CD4-positive, alpha-beta T cell (primary cell): Measurements from ENCODE around the gene TMEM132D. TPM values are rescaled to one million over a fixed set of nuclear protein-coding genes. Genes with fewer than 3 reads are reported as not detected.

Experiments used
- ATAC-seq: fragments of 200-7000 bp; cut with Tn5 transposase; one replicate; pipeline ENCODE4 v1.10.0; 2022; ENCODE audit warnings: mild to moderate bottlenecking; ENCODE audit not compliant: poor library complexity
- CTCF ChIA-PET: fragments of 350-600 bp; sonication (Branson Sonifier 250); formaldehyde crosslinking; loops from one replicate; lab custom pipeline; 2021; ENCODE audit warnings: antibody characterized with exemption, inconsistent platforms; lab: Charles Lee
- POLR2A ChIA-PET: fragments of 350-600 bp; sonication (Branson Sonifier 250); formaldehyde crosslinking; loops from one replicate; lab custom pipeline; 2021; ENCODE audit warnings: antibody characterized with exemption, inconsistent platforms; lab: Charles Lee
- DNase-seq, 14 experiments: peaks; one replicate each; pipeline ENCODE4 v3.0.0-alpha.2; 2013 to 2020; ENCODE audit warnings: mixed read lengths in 2 of 14
- H3K27ac ChIP-seq, 2 donors: one replicate each; pipeline versions ENCODE4 v1.5.1 to v1.7.0; 2013; ENCODE audit warnings: low read length in 2 of 2, low read depth in 1 of 2, mild to moderate bottlenecking in 1 of 2
- H3K27me3 ChIP-seq, 2 experiments: 1 replicate in 1 of 2; 2 replicates in 1 of 2; pipeline versions ENCODE4 v1.6.1 to v1.7.0; 2013; ENCODE audit warnings: low read length in 2 of 2, control low read depth in 1 of 2, mild to moderate bottlenecking in 1 of 2, moderate library complexity in 1 of 2; ENCODE audit not compliant: insufficient read depth in 2 of 2, control insufficient read depth in 1 of 2
- H3K36me3 ChIP-seq: one replicate; pipeline ENCODE4 v1.6.1; 2013; ENCODE audit warnings: low read length, control low read depth; ENCODE audit not compliant: insufficient read depth
- H3K4me1 ChIP-seq: one replicate; pipeline ENCODE4 v1.6.1; 2013; ENCODE audit warnings: low read length, control low read depth; ENCODE audit not compliant: insufficient read depth
- H3K4me3 ChIP-seq: one replicate; pipeline ENCODE4 v1.5.1; 2013; ENCODE audit warnings: mild to moderate bottlenecking, low read length, moderate library complexity
- H3K9me3 ChIP-seq, 2 experiments: 1 replicate in 1 of 2; 2 replicates in 1 of 2; pipeline versions ENCODE4 v1.6.1 to v1.7.0; 2013; ENCODE audit warnings: low read length in 2 of 2, mild to moderate bottlenecking in 2 of 2, control low read depth in 1 of 2, moderate library complexity in 1 of 2; ENCODE audit not compliant: control insufficient read depth in 1 of 2, insufficient read depth in 1 of 2
- H3K27ac Mint-ChIP-seq: one replicate; pipeline ENCODE4 v1.8.0; 2020; ENCODE audit warnings: mixed read lengths
- H3K27me3 Mint-ChIP-seq: one replicate; pipeline ENCODE4 v1.8.0; 2021; ENCODE audit warnings: mixed read lengths
- H3K36me3 Mint-ChIP-seq: one replicate; pipeline ENCODE4 v1.8.0; 2021; ENCODE audit warnings: low read depth, mixed read lengths
- H3K4me1 Mint-ChIP-seq: one replicate; pipeline ENCODE4 v1.8.0; 2021; ENCODE audit warnings: low read depth, mixed read lengths
- H3K4me3 Mint-ChIP-seq: one replicate; pipeline ENCODE4 v1.8.0; 2020; ENCODE audit warnings: mild to moderate bottlenecking, mixed read lengths
- H3K9me3 Mint-ChIP-seq: one replicate; pipeline ENCODE4 v1.8.0; 2020; ENCODE audit warnings: mixed read lengths
- CTCF ChIP-seq: fragments of 200-600 bp; IDR thresholded peaks from one replicate; pipeline ENCODE4 v1.8.0; 2022; ENCODE audit warnings: antibody characterized with exemption, mild to moderate bottlenecking
- intact Hi-C, 2 experiments: fragments of 100-400 bp; cut with DNase I in 1 of 2; cut with micrococcal nuclease in 1 of 2; formaldehyde crosslinking; loops; one replicate each; pipeline versions ENCODE4 v1.15.1 to v1.9.0; 2023 to 2025; cut with DNase I, micrococcal nuclease
- total RNA-seq, 174 experiments: library from RNA in 2 of 174; stranded (reverse) in 2 of 174; gene quantifications; one replicate each; pipeline ENCODE4 v1.2.3 and lab custom pipeline; 2021 to 2026

TMEM132D gene
- total RNA-seq, 2 experiments from 2014 or later = not detected

GRCh38 chr12:129230995-129231394 lies 672.8 kb downstream of the TMEM132D start:
- H3K27me3 Mint-ChIP-seq = no peaks in the 10 kb centered on the region
- H3K4me1 Mint-ChIP-seq = no peaks in the 10 kb centered on the region
- H3K27ac ChIP-seq = no peak overlapping the region
- POLR2A ChIA-PET = no interaction called here
- CTCF ChIA-PET = no interaction called here
- H3K27ac Mint-ChIP-seq = no peak overlapping the region
- no peaks in the 10 kb centered on the region for H3K27me3 ChIP-seq
- H3K36me3 ChIP-seq = no peaks in the 10 kb centered on the region
- intact Hi-C loops = no loop called here
- H3K4me1 ChIP-seq = no peaks in the 10 kb centered on the region
- no peak for DNase-seq
- no peak overlapping the region for H3K4me3 Mint-ChIP-seq
- no peak for ATAC-seq
- peaks cover 0 to 3% of the 10 kb centered on the region in 2 experiments for H3K9me3 ChIP-seq
- no peak for TF ChIP-seq CTCF
- no peaks in the 10 kb centered on the region for H3K36me3 Mint-ChIP-seq
- peaks cover 3% of the 10 kb centered on the region for H3K9me3 Mint-ChIP-seq
- no peak overlapping the region for H3K4me3 ChIP-seq

DNA sequence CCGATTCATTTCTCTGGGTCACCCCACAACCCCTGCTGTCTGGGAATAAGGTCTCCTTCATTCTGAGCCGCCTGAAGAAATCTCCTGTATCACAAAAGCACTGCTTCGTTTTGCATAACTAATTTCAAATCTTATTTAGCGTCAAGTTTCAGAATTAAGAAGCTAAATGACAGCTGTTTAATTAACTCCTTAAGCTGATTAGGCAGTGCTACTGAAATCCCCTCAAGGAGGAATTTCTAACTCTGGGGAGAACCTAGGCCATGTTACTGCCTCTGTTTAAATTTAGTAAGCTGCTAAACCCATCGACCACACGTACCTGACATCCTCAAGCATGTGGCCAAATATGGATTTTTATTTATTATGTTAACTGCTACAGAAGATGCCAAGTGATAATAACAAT lies 677.0 kb downstream of the TMEM132D start:
- Histone ChIP-seq H3K9me3 (peaks cover 0 to 3% of the 10 kb centered on the region in 2 experiments), H3K4me3 (no peak overlapping the region), H3K36me3 (no peaks in the 10 kb centered on the region), H3K27me3 (no peaks in the 10 kb centered on the region), H3K4me1 (no peaks in the 10 kb centered on the region), H3K27ac (no peak overlapping the region)
- ChIA-PET CTCF (interaction anchor here (0.8 kb wide), 1 partner anchor 12 kb away, joined by 3 read pairs; no protein-coding TSS in a partner anchor), POLR2A (no interaction called here)
- Mint-ChIP-seq H3K4me1 (no peaks in the 10 kb centered on the region), H3K4me3 (no peak overlapping the region), H3K36me3 (no peaks in the 10 kb centered on the region), H3K27ac (no peak overlapping the region), H3K9me3 (peaks cover 6% of the 10 kb centered on the region), H3K27me3 (no peaks in the 10 kb centered on the region)
- TF ChIP-seq CTCF = no peak
- ATAC-seq (no peak), DNase-seq (no peak)
- intact Hi-C loops = no loop called here

DNA sequence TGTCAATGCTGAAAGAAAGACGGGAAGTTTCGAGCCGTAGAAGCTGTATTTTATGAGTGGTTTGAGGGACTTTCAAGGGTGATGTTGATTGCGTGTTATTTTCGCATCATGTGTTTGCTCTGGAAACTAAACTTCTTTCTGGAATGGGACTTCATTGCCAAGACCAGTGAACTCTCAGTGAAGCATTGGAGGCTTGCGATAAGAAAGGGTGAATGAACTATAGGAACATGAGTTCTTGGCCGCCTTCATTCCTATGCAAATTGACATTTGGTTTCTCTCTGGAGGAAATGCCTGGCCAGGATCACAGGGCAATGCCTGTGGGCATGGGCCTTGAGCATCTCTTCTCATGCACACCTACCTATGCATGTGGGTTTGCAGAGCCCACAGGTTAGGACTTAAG lies 677.8 kb downstream of the TMEM132D start:
- Histone ChIP-seq H3K27ac (no peak overlapping the region), H3K4me3 (no peak overlapping the region), H3K36me3 (no peaks in the 10 kb centered on the region), H3K4me1 (no peaks in the 10 kb centered on the region), H3K9me3 (peaks cover 0 to 3% of the 10 kb centered on the region in 2 experiments), H3K27me3 (no peaks in the 10 kb centered on the region)
- Mint-ChIP-seq H3K4me3 (no peak overlapping the region), H3K27ac (no peak overlapping the region), H3K27me3 (no peaks in the 10 kb centered on the region), H3K36me3 (no peaks in the 10 kb centered on the region), H3K9me3 (peaks cover 6% of the 10 kb centered on the region), H3K4me1 (no peaks in the 10 kb centered on the region)
- ATAC-seq (no peak), DNase-seq (no peak)
- no peak for TF ChIP-seq CTCF
- POLR2A ChIA-PET = no interaction called here
- intact Hi-C loops = no loop called here
- CTCF ChIA-PET = no interaction called here
